MCF 10A (cell line): ENCODE results near the gene SND1. TPM values are rescaled to one million over a fixed set of nuclear protein-coding genes. Genes with fewer than 3 reads are reported as not detected.

ENCODE experiments used
- BruUV-seq: library from RNA; stranded (reverse); fragments of 400-500 nt; replicated peaks from 2 replicates; lab custom pipeline; 2021; lab: Mats Ljungman, UMichigan
- CTCF ChIA-PET: fragments of 300-600 bp; sonication (Branson Sonifier 250); formaldehyde crosslinking; extraction: SDS; loops from one replicate; lab custom pipeline; 2021; ENCODE audit warnings: antibody characterized with exemption, inconsistent platforms; lab: Yijun Ruan, JAX
- POLR2A ChIA-PET: fragments of 300-600, 350-650 bp; sonication (Branson Sonifier 250); formaldehyde crosslinking; extraction: SDS; loops from one replicate; lab custom pipeline; 2020; ENCODE audit warnings: antibody characterized with exemption, inconsistent platforms; lab: Yijun Ruan, JAX
- DNase-seq: peaks from one replicate; pipeline ENCODE4 v3.0.0-alpha.2; 2018; ENCODE audit not compliant: unreplicated experiment
- H3K27ac Mint-ChIP-seq: one replicate; pipeline ENCODE4 v1.8.0; 2022; ENCODE audit warnings: mild to moderate bottlenecking, low read depth, mixed read lengths; ENCODE audit not compliant: unreplicated experiment
- H3K27me3 Mint-ChIP-seq: one replicate; pipeline ENCODE4 v1.8.0; 2022; ENCODE audit warnings: mixed read lengths; ENCODE audit not compliant: insufficient read depth, unreplicated experiment
- H3K36me3 Mint-ChIP-seq: one replicate; pipeline ENCODE4 v1.8.0; 2022; ENCODE audit warnings: mild to moderate bottlenecking, moderate library complexity, mixed read lengths; ENCODE audit not compliant: insufficient read depth, unreplicated experiment
- H3K4me1 Mint-ChIP-seq: one replicate; pipeline ENCODE4 v1.8.0; 2022; ENCODE audit warnings: mixed read lengths; ENCODE audit not compliant: insufficient read depth, unreplicated experiment
- H3K4me3 Mint-ChIP-seq: one replicate; pipeline ENCODE4 v1.8.0; 2022; ENCODE audit warnings: mild to moderate bottlenecking, moderate library complexity, mixed read lengths; ENCODE audit not compliant: unreplicated experiment
- H3K9me3 Mint-ChIP-seq: one replicate; pipeline ENCODE4 v1.8.0; 2022; ENCODE audit warnings: mixed read lengths; ENCODE audit not compliant: unreplicated experiment
- CTCF ChIP-seq: fragments of 200-600 bp; IDR thresholded peaks from one replicate; pipeline ENCODE4 v1.8.0; 2022; ENCODE audit warnings: antibody characterized with exemption, mild to moderate bottlenecking; ENCODE audit not compliant: unreplicated experiment
- intact Hi-C: fragments of 100-400 bp; cut with micrococcal nuclease; formaldehyde crosslinking; loops from 2 replicates; pipeline ENCODE4 v1.14.1; 2022
- total RNA-seq: library from RNA; stranded (reverse); gene quantifications from 2 replicates; pipeline ENCODE4 v1.2.3, GENCODE V29; 2022

SND1 gene
- total RNA-seq, 1 experiment from 2014 or later = 297 TPM

GRCh38 chr7:127632276-127632910 is 19.6 kb upstream of the SND1 start:
- POLR2A ChIA-PET = no interaction called here
- intact Hi-C loops = no loop called here
- no TSS peak for BruUV-seq
- no peak for DNase-seq
- no peak for TF ChIP-seq CTCF
- Mint-ChIP-seq H3K27ac (no peak overlapping the region), H3K9me3 (peaks cover 7% of the 10 kb centered on the region), H3K4me3 (no peak overlapping the region), H3K36me3 (no peaks in the 10 kb centered on the region), H3K27me3 (peaks cover 25% of the 10 kb centered on the region), H3K4me1 (peaks cover 6% of the 10 kb centered on the region)
- CTCF ChIA-PET = interaction anchor here (0.6 to 1.1 kb wide), 2 partner anchors 12 to 22 kb away, joined by 3 read pairs; no protein-coding TSS in a partner anchor

GRCh38 chr7:127635659-127636285 is 16.2 kb upstream of the SND1 start:
- no peak for DNase-seq
- H3K4me3 Mint-ChIP-seq = no peak overlapping the region
- peaks cover 7% of the 10 kb centered on the region for H3K9me3 Mint-ChIP-seq
- intact Hi-C loops = no loop called here
- no TSS peak for BruUV-seq
- H3K27ac Mint-ChIP-seq = no peak overlapping the region
- H3K36me3 Mint-ChIP-seq = no peaks in the 10 kb centered on the region
- TF ChIP-seq CTCF = no peak
- H3K27me3 Mint-ChIP-seq = peaks cover 27% of the 10 kb centered on the region
- POLR2A ChIA-PET = no interaction called here
- peaks cover 6% of the 10 kb centered on the region for H3K4me1 Mint-ChIP-seq
- CTCF ChIA-PET = no interaction called here

GRCh38 chr7:127638197-127638596 is 13.8 kb upstream of the SND1 start:
- DNase-seq = no peak
- Mint-ChIP-seq H3K36me3 (no peaks in the 10 kb centered on the region), H3K4me1 (peaks cover 6% of the 10 kb centered on the region), H3K27ac (no peak overlapping the region), H3K4me3 (no peak overlapping the region), H3K27me3 (peaks cover 27% of the 10 kb centered on the region), H3K9me3 (peaks cover 7% of the 10 kb centered on the region)
- POLR2A ChIA-PET = no interaction called here
- intact Hi-C loops = no loop called here
- CTCF ChIA-PET = no interaction called here
- TF ChIP-seq CTCF = no peak
- no TSS peak for BruUV-seq

DNA sequence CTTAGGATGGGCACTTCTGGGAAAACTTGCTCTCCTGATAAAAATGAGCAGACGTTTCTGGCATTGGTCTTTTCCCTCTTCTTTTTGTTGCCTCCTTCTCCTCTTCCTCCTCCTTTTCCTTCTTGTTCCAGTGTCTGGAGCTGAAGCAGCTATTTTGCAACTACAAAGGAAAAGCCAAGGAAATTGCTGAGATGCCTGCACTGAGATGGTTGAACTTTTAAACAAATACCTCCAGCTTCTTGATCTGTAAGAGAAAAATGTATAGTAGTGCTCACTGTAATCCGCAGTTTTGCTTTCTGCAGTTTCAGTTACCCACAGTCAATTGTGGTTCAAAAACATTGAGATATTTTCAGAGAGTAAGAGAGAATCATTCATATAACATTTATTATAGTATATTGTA is 7.5 kb upstream of the SND1 start:
- no TSS peak for BruUV-seq
- CTCF ChIA-PET = interaction anchor here (0.7 kb wide), 1 partner anchor 12 kb away, joined by 3 read pairs; no protein-coding TSS in a partner anchor
- Mint-ChIP-seq H3K27ac (no peak overlapping the region), H3K9me3 (no peaks in the 10 kb centered on the region), H3K27me3 (no peaks in the 10 kb centered on the region), H3K4me1 (no peaks in the 10 kb centered on the region), H3K36me3 (no peaks in the 10 kb centered on the region), H3K4me3 (no peak overlapping the region)
- no peak for DNase-seq
- intact Hi-C loops = no loop called here
- no peak for TF ChIP-seq CTCF
- POLR2A ChIA-PET = no interaction called here
